GM12801 (cell line): ENCODE results near the gene SMURF1.

Source experiments
- CTCF ChIP-seq: IDR thresholded peaks from one replicate; pipeline ENCODE4 v1.5.1; 2011; ENCODE audit warnings: control low read depth; ENCODE audit not compliant: insufficient read length; ENCODE audit errors: extremely low read depth

Gene SMURF1

GRCh38 chr7:99054781-99055180 is 89.1 kb downstream of the SMURF1 start:
- TF ChIP-seq CTCF = no peak

- no peak for TF ChIP-seq CTCF
Observed at GRCh38 chr7:99050971-99051370, 92.9 kb downstream of the SMURF1 start.

- TF ChIP-seq CTCF = no peak
Observed at GRCh38 chr7:99047526-99048077, 96.3 kb downstream of the SMURF1 start.

- TF ChIP-seq CTCF = no peak
Observed at GRCh38 chr7:99046722-99047121, 97.2 kb downstream of the SMURF1 start.

- TF ChIP-seq CTCF = no peak
Observed at GRCh38 chr7:99042957-99043356, 101.0 kb downstream of the SMURF1 start.

GRCh38 chr7:99041526-99041925 is 102.4 kb downstream of the SMURF1 start:
- TF ChIP-seq CTCF = no peak

GRCh38 chr7:99040104-99040958 is 103.6 kb downstream of the SMURF1 start:
- no peak for TF ChIP-seq CTCF
